Measurements from ENCODE around the gene CCDC28B. TPM values are rescaled to one million over a fixed set of nuclear protein-coding genes. Genes with fewer than 3 reads are reported as not detected.

Gene CCDC28B
- total and polyA plus RNA-seq, 2 of the 13 experiments (the other 11 are each of a cell fraction or from before 2014, with no cell fraction given), result 2.6 to 3.5 TPM

DNA sequence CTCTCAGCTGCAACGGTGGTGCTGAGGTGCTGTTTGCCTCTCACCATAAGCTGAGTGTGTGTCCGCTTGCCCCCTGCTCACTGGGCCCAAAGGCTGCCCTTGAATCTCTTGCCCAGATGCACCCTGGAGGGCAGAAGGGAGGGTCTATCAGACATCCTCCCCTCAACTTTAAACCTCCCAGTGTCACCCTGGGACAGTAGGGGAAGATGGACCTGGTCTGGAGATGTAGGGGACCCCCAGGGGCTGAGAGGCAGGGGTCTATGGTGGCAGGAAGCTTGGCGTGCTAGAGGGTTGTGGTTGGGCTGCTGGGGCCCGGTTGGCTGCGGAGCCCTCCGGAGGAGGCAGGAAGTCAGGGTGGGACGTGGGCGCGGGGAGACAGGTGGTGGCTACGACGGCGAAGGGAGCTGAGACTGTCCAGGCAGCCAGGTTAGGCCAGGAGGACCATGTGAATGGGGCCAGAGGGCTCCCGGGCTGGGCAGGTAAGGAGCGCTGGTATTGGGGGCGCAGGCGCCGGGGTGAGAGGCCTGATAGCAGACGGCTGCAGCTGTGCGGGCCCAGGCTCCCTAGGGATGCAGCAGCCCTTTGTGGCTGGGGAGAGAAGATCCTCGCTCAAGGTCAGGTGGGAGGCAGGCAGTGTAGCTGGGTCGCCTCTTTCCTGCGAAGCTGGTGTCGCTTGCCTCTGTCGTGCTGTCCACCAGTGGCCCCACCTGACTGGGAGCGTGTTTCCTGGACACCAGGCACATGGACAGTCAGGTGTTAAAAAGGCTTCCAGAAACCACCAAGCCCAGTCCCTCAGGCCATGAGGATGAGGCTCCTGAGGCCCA is 50.7 kb downstream of the CCDC28B start, which contains the start of gene LCK (continued):
- TF ChIP-seq, protein P1, sequence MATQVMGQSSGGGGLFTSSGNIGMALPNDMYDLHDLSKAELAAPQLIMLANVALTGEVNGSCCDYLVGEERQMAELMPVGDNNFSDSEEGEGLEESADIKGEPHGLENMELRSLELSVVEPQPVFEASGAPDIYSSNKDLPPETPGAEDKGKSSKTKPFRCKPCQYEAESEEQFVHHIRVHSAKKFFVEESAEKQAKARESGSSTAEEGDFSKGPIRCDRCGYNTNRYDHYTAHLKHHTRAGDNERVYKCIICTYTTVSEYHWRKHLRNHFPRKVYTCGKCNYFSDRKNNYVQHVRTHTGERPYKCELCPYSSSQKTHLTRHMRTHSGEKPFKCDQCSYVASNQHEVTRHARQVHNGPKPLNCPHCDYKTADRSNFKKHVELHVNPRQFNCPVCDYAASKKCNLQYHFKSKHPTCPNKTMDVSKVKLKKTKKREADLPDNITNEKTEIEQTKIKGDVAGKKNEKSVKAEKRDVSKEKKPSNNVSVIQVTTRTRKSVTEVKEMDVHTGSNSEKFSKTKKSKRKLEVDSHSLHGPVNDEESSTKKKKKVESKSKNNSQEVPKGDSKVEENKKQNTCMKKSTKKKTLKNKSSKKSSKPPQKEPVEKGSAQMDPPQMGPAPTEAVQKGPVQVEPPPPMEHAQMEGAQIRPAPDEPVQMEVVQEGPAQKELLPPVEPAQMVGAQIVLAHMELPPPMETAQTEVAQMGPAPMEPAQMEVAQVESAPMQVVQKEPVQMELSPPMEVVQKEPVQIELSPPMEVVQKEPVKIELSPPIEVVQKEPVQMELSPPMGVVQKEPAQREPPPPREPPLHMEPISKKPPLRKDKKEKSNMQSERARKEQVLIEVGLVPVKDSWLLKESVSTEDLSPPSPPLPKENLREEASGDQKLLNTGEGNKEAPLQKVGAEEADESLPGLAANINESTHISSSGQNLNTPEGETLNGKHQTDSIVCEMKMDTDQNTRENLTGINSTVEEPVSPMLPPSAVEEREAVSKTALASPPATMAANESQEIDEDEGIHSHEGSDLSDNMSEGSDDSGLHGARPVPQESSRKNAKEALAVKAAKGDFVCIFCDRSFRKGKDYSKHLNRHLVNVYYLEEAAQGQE (IDR thresholded peaks at IDR 0.05; ENCODE audit: borderline replicate concordance in 1 of 2, low read depth in 1 of 2, low read length in 2 of 2), result no peak
- TF ChIP-seq ETV5 (CRISPR knock-in tag; IDR thresholded peaks at IDR 0.05; ENCODE audit: borderline replicate concordance) (0 out of 2 replicates have a peak, but pooled peaks have one; percentile 6), ARNT (IDR thresholded peaks at IDR 0.05) (no peak), ESRRA (CRISPR knock-in tag; IDR thresholded peaks at IDR 0.05; ENCODE audit: low read depth) (no peak), DNMT1 (CRISPR knock-in tag; IDR thresholded peaks at IDR 0.05) (no peak), ZNF550 (CRISPR knock-in tag; IDR thresholded peaks at IDR 0.05; ENCODE audit: borderline replicate concordance) (no peak), CENPX (CRISPR knock-in tag; IDR thresholded peaks at IDR 0.05) (no peak), RFX5 (IDR thresholded peaks at IDR 0.05; ENCODE audit: low read depth, low read length) (no peak), GLI4 (CRISPR knock-in tag; IDR thresholded peaks at IDR 0.05; ENCODE audit: borderline replicate concordance) (no peak)
- TF ChIP-seq, protein P2, sequence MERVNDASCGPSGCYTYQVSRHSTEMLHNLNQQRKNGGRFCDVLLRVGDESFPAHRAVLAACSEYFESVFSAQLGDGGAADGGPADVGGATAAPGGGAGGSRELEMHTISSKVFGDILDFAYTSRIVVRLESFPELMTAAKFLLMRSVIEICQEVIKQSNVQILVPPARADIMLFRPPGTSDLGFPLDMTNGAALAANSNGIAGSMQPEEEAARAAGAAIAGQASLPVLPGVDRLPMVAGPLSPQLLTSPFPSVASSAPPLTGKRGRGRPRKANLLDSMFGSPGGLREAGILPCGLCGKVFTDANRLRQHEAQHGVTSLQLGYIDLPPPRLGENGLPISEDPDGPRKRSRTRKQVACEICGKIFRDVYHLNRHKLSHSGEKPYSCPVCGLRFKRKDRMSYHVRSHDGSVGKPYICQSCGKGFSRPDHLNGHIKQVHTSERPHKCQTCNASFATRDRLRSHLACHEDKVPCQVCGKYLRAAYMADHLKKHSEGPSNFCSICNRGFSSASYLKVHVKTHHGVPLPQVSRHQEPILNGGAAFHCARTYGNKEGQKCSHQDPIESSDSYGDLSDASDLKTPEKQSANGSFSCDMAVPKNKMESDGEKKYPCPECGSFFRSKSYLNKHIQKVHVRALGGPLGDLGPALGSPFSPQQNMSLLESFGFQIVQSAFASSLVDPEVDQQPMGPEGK (CRISPR knock-in tag; IDR thresholded peaks at IDR 0.05), result no peak

Other genes starting within 250 kb of the CCDC28B start
- 39.0 and 86.8 TPM in 2 replicates for gene KHDRBS1, start 186.7 kb upstream of the CCDC28B start, total RNA-seq (2016; rRNA removed; fragmentation: Illumina TruSeq; extraction: Trizol)
- gene KHDRBS1, start 186.7 kb upstream of the CCDC28B start, polyA plus RNA-seq (2011; rRNA removed), result 19.8 and 25.1 TPM in 2 replicates
- gene TMEM39B, start 127.7 kb upstream of the CCDC28B start, total RNA-seq (2016; rRNA removed; fragmentation: Illumina TruSeq; extraction: Trizol), result 3.1 and 4.9 TPM in 2 replicates
- gene TMEM39B, start 127.7 kb upstream of the CCDC28B start, polyA plus RNA-seq (2011; rRNA removed), result 10.4 and 12.9 TPM in 2 replicates
- gene KPNA6, start 92.5 kb upstream of the CCDC28B start, total RNA-seq (2016; rRNA removed; fragmentation: Illumina TruSeq; extraction: Trizol), result 47.5 and 111 TPM in 2 replicates
- 18.6 and 22.0 TPM in 2 replicates for gene KPNA6, start 92.5 kb upstream of the CCDC28B start, polyA plus RNA-seq (2011; rRNA removed)
- gene TXLNA, start 20.9 kb upstream of the CCDC28B start, total RNA-seq (2016; rRNA removed; fragmentation: Illumina TruSeq; extraction: Trizol), result 67.8 and 70.7 TPM in 2 replicates
- gene TXLNA, start 20.9 kb upstream of the CCDC28B start, polyA plus RNA-seq (2011; rRNA removed), result 29.6 and 35.3 TPM in 2 replicates
- gene IQCC, start 5.1 kb downstream of the CCDC28B start, total RNA-seq (2016; rRNA removed; fragmentation: Illumina TruSeq; extraction: Trizol), result 2.3 and 3.0 TPM in 2 replicates
- 1.5 and 1.7 TPM in 2 replicates for gene IQCC, start 5.1 kb downstream of the CCDC28B start, polyA plus RNA-seq (2011; rRNA removed)
- gene DCDC2B, start 8.5 kb downstream of the CCDC28B start, total RNA-seq (2016; rRNA removed; fragmentation: Illumina TruSeq; extraction: Trizol), result not detected in 2 replicates
- gene DCDC2B, start 8.5 kb downstream of the CCDC28B start, polyA plus RNA-seq (2011; rRNA removed), result not detected in 2 replicates
- 4.2 and 9.0 TPM in 2 replicates for gene TMEM234, start 21.8 kb downstream of the CCDC28B start, total RNA-seq (2016; rRNA removed; fragmentation: Illumina TruSeq; extraction: Trizol)
- 6.1 and 6.8 TPM in 2 replicates for gene TMEM234, start 21.8 kb downstream of the CCDC28B start, polyA plus RNA-seq (2011; rRNA removed)
- gene EIF3I, start 21.8 kb downstream of the CCDC28B start, total RNA-seq (2016; rRNA removed; fragmentation: Illumina TruSeq; extraction: Trizol), result 223 and 286 TPM in 2 replicates
- gene EIF3I, start 21.8 kb downstream of the CCDC28B start, polyA plus RNA-seq (2011; rRNA removed), result 210 and 218 TPM in 2 replicates
- gene FAM167B, start 46.6 kb downstream of the CCDC28B start, total RNA-seq (2016; rRNA removed; fragmentation: Illumina TruSeq; extraction: Trizol), result 0.15 and 0.45 TPM in 2 replicates
- gene FAM167B, start 46.6 kb downstream of the CCDC28B start, polyA plus RNA-seq (2011; rRNA removed), result 0.70 and 1.1 TPM in 2 replicates
- gene LCK, start 50.7 kb downstream of the CCDC28B start, total RNA-seq (2016; rRNA removed; fragmentation: Illumina TruSeq; extraction: Trizol), result 0.83 and 0.93 TPM in 2 replicates
- gene LCK, start 50.7 kb downstream of the CCDC28B start, polyA plus RNA-seq (2011; rRNA removed), result 1.8 and 3.1 TPM in 2 replicates
- gene HDAC1, start 91.5 kb downstream of the CCDC28B start, total RNA-seq (2016; rRNA removed; fragmentation: Illumina TruSeq; extraction: Trizol), result 93.5 and 109 TPM in 2 replicates
- gene HDAC1, start 91.5 kb downstream of the CCDC28B start, polyA plus RNA-seq (2011; rRNA removed), result 189 and 190 TPM in 2 replicates
- gene MARCKSL1, start 135.6 kb downstream of the CCDC28B start, total RNA-seq (2016; rRNA removed; fragmentation: Illumina TruSeq; extraction: Trizol), result 81.9 and 85.1 TPM in 2 replicates
- 134 and 155 TPM in 2 replicates for gene MARCKSL1, start 135.6 kb downstream of the CCDC28B start, polyA plus RNA-seq (2011; rRNA removed)
- 0.31 and 3.2 TPM in 2 replicates for gene FAM229A, start 161.9 kb downstream of the CCDC28B start, total RNA-seq (2016; rRNA removed; fragmentation: Illumina TruSeq; extraction: Trizol)
- 17.6 and 21.8 TPM in 2 replicates for gene FAM229A, start 161.9 kb downstream of the CCDC28B start, polyA plus RNA-seq (2011; rRNA removed)
- gene TSSK3, start 161.9 kb downstream of the CCDC28B start, total RNA-seq (2016; rRNA removed; fragmentation: Illumina TruSeq; extraction: Trizol), result 0.62 and 1.0 TPM in 2 replicates
- gene TSSK3, start 161.9 kb downstream of the CCDC28B start, polyA plus RNA-seq (2011; rRNA removed), result 1.1 and 2.0 TPM in 2 replicates
- gene BSDC1, start 193.8 kb downstream of the CCDC28B start, total RNA-seq (2016; rRNA removed; fragmentation: Illumina TruSeq; extraction: Trizol), result 33.2 and 40.3 TPM in 2 replicates
- 64.2 and 81.8 TPM in 2 replicates for gene BSDC1, start 193.8 kb downstream of the CCDC28B start, polyA plus RNA-seq (2011; rRNA removed)